ENCODE results near the gene DOCK10. TPM values are rescaled to one million over a fixed set of nuclear protein-coding genes. Genes with fewer than 3 reads are reported as not detected.

The DOCK10 gene
- total RNA-seq, 1 experiment from 2014 or later = 5.8 TPM

DNA sequence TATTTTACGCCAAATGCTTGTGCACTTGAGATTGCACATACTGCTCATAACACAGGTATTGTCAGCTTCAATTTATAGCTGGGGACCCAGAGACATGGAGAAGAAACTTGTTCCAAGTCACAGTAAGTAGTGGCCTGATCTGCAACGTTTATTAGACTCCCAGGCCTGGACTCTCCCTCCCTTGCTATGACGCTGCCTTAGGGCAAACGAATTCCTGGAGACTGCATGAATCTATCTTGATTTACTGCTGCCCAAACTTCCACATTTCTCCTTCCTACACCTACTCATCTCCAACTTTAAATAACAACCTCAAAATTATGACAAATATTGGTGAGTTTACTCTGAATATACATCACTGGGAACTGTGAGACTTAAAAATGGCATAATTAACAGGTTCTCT is 181.0 kb downstream of the DOCK10 start:
- no peak for ATAC-seq
- no peaks in the 10 kb centered on the region for H3K36me3 ChIP-seq (ENCODE audit: control insufficient read depth, insufficient read depth, low read length)
- no peak overlapping the region for H3K4me3 ChIP-seq (ENCODE audit: low read depth in 2 of 2, low read length in 2 of 2)
- H3K4me1 ChIP-seq (ENCODE audit: control insufficient read depth, insufficient read depth, low read length) = no peaks in the 10 kb centered on the region
- POLR2A ChIA-PET = no interaction called here
- in situ Hi-C loops (cut with HindIII; ENCODE audit: low pct_unique_long_range_greater_than_20kb, low sequenced_read_pairs) = no loop called here
- CTCF ChIA-PET = no interaction called here
- BruUV-seq (replicated peaks) = no TSS peak
- no peaks in the 10 kb centered on the region for H3K27me3 ChIP-seq (ENCODE audit: control insufficient read depth, insufficient read depth, low read length)
- no peak for DNase-seq (ENCODE audit: low read depth, low spot score)
- H3K9me3 ChIP-seq (ENCODE audit: control insufficient read depth, insufficient read depth, low read depth, low read length) = no peaks in the 10 kb centered on the region
- H3K27ac ChIP-seq (ENCODE audit: low read length) = no peak overlapping the region
- intact Hi-C loops (cut with micrococcal nuclease; ENCODE audit: unreplicated experiment) = no loop called here
- TF ChIP-seq POLR2AphosphoS5 (IDR thresholded peaks at IDR 0.05; ENCODE audit: low read depth, low read length) (no peak), SIN3A (IDR thresholded peaks at IDR 0.05; ENCODE audit: borderline replicate concordance, insufficient read depth, low read depth, low read length) (no peak), TCF7L2 (IDR thresholded peaks at IDR 0.05; ENCODE audit: low read depth, low read length) (no peak)
- TF ChIP-seq, protein P1, sequence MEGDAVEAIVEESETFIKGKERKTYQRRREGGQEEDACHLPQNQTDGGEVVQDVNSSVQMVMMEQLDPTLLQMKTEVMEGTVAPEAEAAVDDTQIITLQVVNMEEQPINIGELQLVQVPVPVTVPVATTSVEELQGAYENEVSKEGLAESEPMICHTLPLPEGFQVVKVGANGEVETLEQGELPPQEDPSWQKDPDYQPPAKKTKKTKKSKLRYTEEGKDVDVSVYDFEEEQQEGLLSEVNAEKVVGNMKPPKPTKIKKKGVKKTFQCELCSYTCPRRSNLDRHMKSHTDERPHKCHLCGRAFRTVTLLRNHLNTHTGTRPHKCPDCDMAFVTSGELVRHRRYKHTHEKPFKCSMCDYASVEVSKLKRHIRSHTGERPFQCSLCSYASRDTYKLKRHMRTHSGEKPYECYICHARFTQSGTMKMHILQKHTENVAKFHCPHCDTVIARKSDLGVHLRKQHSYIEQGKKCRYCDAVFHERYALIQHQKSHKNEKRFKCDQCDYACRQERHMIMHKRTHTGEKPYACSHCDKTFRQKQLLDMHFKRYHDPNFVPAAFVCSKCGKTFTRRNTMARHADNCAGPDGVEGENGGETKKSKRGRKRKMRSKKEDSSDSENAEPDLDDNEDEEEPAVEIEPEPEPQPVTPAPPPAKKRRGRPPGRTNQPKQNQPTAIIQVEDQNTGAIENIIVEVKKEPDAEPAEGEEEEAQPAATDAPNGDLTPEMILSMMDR (IDR thresholded peaks at IDR 0.05) = no peak
- TF ChIP-seq, protein P2, sequence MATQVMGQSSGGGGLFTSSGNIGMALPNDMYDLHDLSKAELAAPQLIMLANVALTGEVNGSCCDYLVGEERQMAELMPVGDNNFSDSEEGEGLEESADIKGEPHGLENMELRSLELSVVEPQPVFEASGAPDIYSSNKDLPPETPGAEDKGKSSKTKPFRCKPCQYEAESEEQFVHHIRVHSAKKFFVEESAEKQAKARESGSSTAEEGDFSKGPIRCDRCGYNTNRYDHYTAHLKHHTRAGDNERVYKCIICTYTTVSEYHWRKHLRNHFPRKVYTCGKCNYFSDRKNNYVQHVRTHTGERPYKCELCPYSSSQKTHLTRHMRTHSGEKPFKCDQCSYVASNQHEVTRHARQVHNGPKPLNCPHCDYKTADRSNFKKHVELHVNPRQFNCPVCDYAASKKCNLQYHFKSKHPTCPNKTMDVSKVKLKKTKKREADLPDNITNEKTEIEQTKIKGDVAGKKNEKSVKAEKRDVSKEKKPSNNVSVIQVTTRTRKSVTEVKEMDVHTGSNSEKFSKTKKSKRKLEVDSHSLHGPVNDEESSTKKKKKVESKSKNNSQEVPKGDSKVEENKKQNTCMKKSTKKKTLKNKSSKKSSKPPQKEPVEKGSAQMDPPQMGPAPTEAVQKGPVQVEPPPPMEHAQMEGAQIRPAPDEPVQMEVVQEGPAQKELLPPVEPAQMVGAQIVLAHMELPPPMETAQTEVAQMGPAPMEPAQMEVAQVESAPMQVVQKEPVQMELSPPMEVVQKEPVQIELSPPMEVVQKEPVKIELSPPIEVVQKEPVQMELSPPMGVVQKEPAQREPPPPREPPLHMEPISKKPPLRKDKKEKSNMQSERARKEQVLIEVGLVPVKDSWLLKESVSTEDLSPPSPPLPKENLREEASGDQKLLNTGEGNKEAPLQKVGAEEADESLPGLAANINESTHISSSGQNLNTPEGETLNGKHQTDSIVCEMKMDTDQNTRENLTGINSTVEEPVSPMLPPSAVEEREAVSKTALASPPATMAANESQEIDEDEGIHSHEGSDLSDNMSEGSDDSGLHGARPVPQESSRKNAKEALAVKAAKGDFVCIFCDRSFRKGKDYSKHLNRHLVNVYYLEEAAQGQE (IDR thresholded peaks at IDR 0.05; ENCODE audit: insufficient read depth in 1 of 2, low read depth in 2 of 2, low read length in 1 of 2) = no peak

DNA sequence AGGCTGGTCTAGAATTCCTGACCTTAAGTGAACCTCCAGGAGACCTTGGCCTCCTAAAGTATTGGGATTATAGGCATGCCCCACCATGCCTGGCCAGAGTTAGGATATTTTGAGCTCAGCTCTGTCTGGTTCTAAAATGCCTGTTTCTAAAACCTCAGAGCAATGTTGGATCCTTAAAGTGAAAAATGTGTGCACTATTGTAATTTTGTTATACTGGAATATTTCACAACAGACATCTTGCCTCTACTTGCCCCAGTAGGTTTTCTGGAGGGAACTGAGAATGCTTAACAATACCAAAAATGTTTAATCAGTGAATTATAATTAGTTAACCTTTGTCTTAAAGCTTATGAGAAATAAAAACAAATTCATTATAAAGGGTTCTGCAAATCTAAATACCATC is 181.5 kb downstream of the DOCK10 start:
- Histone ChIP-seq H3K36me3 (ENCODE audit: control insufficient read depth, insufficient read depth, low read length) (no peaks in the 10 kb centered on the region), H3K9me3 (ENCODE audit: control insufficient read depth, insufficient read depth, low read depth, low read length) (no peaks in the 10 kb centered on the region), H3K27ac (ENCODE audit: low read length) (no peak overlapping the region), H3K4me1 (ENCODE audit: control insufficient read depth, insufficient read depth, low read length) (no peaks in the 10 kb centered on the region), H3K27me3 (ENCODE audit: control insufficient read depth, insufficient read depth, low read length) (no peaks in the 10 kb centered on the region), H3K4me3 (ENCODE audit: low read depth in 2 of 2, low read length in 2 of 2) (no peak overlapping the region)
- intact Hi-C loops (cut with micrococcal nuclease; ENCODE audit: unreplicated experiment) = no loop called here
- DNase-seq (ENCODE audit: low read depth, low spot score) (no peak), ATAC-seq (no peak)
- ChIA-PET POLR2A (no interaction called here), CTCF (no interaction called here)
- in situ Hi-C loops (cut with HindIII; ENCODE audit: low pct_unique_long_range_greater_than_20kb, low sequenced_read_pairs) = no loop called here
- no peak for TF ChIP-seq SIN3A (IDR thresholded peaks at IDR 0.05; ENCODE audit: borderline replicate concordance, insufficient read depth, low read depth, low read length)
- TF ChIP-seq, protein P1 (IDR thresholded peaks at IDR 0.05) = no peak
- TF ChIP-seq TCF7L2 (IDR thresholded peaks at IDR 0.05; ENCODE audit: low read depth, low read length) = no peak
- TF ChIP-seq POLR2AphosphoS5 (IDR thresholded peaks at IDR 0.05; ENCODE audit: low read depth, low read length) = no peak
- TF ChIP-seq, protein P2 (IDR thresholded peaks at IDR 0.05; ENCODE audit: insufficient read depth in 1 of 2, low read depth in 2 of 2, low read length in 1 of 2) = no peak
- no TSS peak for BruUV-seq (replicated peaks)

Data from Panc1 (cell line).